Measurements from ENCODE around the gene DCTD. TPM values are rescaled to one million over a fixed set of nuclear protein-coding genes. Genes with fewer than 3 reads are reported as not detected.

The DCTD gene
- total and polyA plus RNA-seq, 2 experiments from 2014 or later = 92.4 to 92.6 TPM

- Histone ChIP-seq H3K4me3 (no peak overlapping the region), H4K20me1 (ENCODE audit: insufficient read depth, poor library complexity, severe bottlenecking) (no peaks in the 10 kb centered on the region), H2AFZ (no peak overlapping the region), H3K4me1 (ENCODE audit: insufficient read depth) (no peaks in the 10 kb centered on the region), H3K4me2 (no peak overlapping the region), H3K27ac (no peak overlapping the region), H3K27me3 (no peaks in the 10 kb centered on the region), H3K9me2 (replicated peaks; ENCODE audit: insufficient read depth) (no peaks in the 10 kb centered on the region), H3K79me2 (peaks cover 19% of the 10 kb centered on the region), H3K36me3 (replicated peaks; ENCODE audit: insufficient read depth, low read depth) (no peaks in the 10 kb centered on the region), H3K9me3 (ENCODE audit: low read depth) (no peaks in the 10 kb centered on the region)
- TF ChIP-seq EZH2phosphoT487 (IDR thresholded peaks at IDR 0.05; ENCODE audit: low read depth, severe bottlenecking, unreplicated experiment) (no peak), CTCF (IDR thresholded peaks at IDR 0.05; ENCODE audit: poor library complexity) (no peak), EZH2 (IDR thresholded peaks at IDR 0.05; ENCODE audit: borderline replicate concordance) (no peak)
- WGBS (ENCODE audit: low lambda C conversion rate, missing lambda C conversion rate) = 98% methylated on average over 8 of the region's 8 CpGs
- DNase-seq (ENCODE audit: low spot score) = no peak
Observed at GRCh38 chr4:182907396-182907795, 9.8 kb downstream of the DCTD start.

GRCh38 chr4:182906786-182907185 lies 10.4 kb downstream of the DCTD start:
- H3K79me2 ChIP-seq = peaks cover 20% of the 10 kb centered on the region
- no peak overlapping the region for H2AFZ ChIP-seq
- no peaks in the 10 kb centered on the region for H3K36me3 ChIP-seq (replicated peaks; ENCODE audit: insufficient read depth, low read depth)
- no peak for DNase-seq (ENCODE audit: low spot score)
- no peak overlapping the region for H3K4me2 ChIP-seq
- no peak overlapping the region for H3K4me3 ChIP-seq
- H3K4me1 ChIP-seq (ENCODE audit: insufficient read depth) = no peaks in the 10 kb centered on the region
- no peaks in the 10 kb centered on the region for H3K27me3 ChIP-seq
- TF ChIP-seq CTCF (IDR thresholded peaks at IDR 0.05; ENCODE audit: poor library complexity) (no peak), EZH2phosphoT487 (IDR thresholded peaks at IDR 0.05; ENCODE audit: low read depth, severe bottlenecking, unreplicated experiment) (no peak), EZH2 (IDR thresholded peaks at IDR 0.05; ENCODE audit: borderline replicate concordance) (no peak)
- WGBS (ENCODE audit: low lambda C conversion rate, missing lambda C conversion rate) = 94% methylated on average over 4 of the region's 4 CpGs
- no peak overlapping the region for H3K27ac ChIP-seq
- H4K20me1 ChIP-seq (ENCODE audit: insufficient read depth, poor library complexity, severe bottlenecking) = no peaks in the 10 kb centered on the region
- no peaks in the 10 kb centered on the region for H3K9me3 ChIP-seq (ENCODE audit: low read depth)
- H3K9me2 ChIP-seq (replicated peaks; ENCODE audit: insufficient read depth) = no peaks in the 10 kb centered on the region

- no peaks in the 10 kb centered on the region for H3K4me1 ChIP-seq (ENCODE audit: insufficient read depth)
- H3K79me2 ChIP-seq = peaks cover 13% of the 10 kb centered on the region
- no peaks in the 10 kb centered on the region for H3K9me2 ChIP-seq (replicated peaks; ENCODE audit: insufficient read depth)
- 80% methylated on average over 10 of the region's 10 CpGs for WGBS (ENCODE audit: low lambda C conversion rate, missing lambda C conversion rate)
- H4K20me1 ChIP-seq (ENCODE audit: insufficient read depth, poor library complexity, severe bottlenecking) = no peaks in the 10 kb centered on the region
- no peak overlapping the region for H3K27ac ChIP-seq
- no peak for DNase-seq (ENCODE audit: low spot score)
- H3K27me3 ChIP-seq = no peaks in the 10 kb centered on the region
- H3K9me3 ChIP-seq (ENCODE audit: low read depth) = no peaks in the 10 kb centered on the region
- H3K4me3 ChIP-seq = no peak overlapping the region
- H2AFZ ChIP-seq = no peak overlapping the region
- H3K36me3 ChIP-seq (replicated peaks; ENCODE audit: insufficient read depth, low read depth) = no peaks in the 10 kb centered on the region
- TF ChIP-seq EZH2 (IDR thresholded peaks at IDR 0.05; ENCODE audit: borderline replicate concordance) = no peak
- TF ChIP-seq CTCF (IDR thresholded peaks at IDR 0.05; ENCODE audit: poor library complexity) = no peak
- no peak for TF ChIP-seq EZH2phosphoT487 (IDR thresholded peaks at IDR 0.05; ENCODE audit: low read depth, severe bottlenecking, unreplicated experiment)
- H3K4me2 ChIP-seq = no peak overlapping the region
Observed at GRCh38 chr4:182905038-182905437, 12.1 kb downstream of the DCTD start.
